OCI-LY7 (cell line): ENCODE results near the gene AADACL3. TPM values are rescaled to one million over a fixed set of nuclear protein-coding genes. Genes with fewer than 3 reads are reported as not detected.

Experiments
- BruUV-seq: library from RNA; stranded (reverse); fragments of 400-500 nt; replicated peaks from 2 replicates; lab custom pipeline; 2021; lab: Mats Ljungman, UMichigan
- CTCF ChIA-PET: fragments of 300-600 bp; sonication (Branson Sonifier 250); formaldehyde crosslinking; loops from one replicate; lab custom pipeline; 2022; ENCODE audit warnings: antibody characterized with exemption; ENCODE audit not compliant: unreplicated experiment; lab: Charles Lee
- POLR2A ChIA-PET: fragments of 300-600 bp; sonication (Branson Sonifier 250); formaldehyde crosslinking; loops from one replicate; lab custom pipeline; 2022; ENCODE audit warnings: antibody characterized with exemption; lab: Charles Lee
- DNase-seq: peaks from one replicate; pipeline ENCODE4 v3.0.0-alpha.2; 2015; ENCODE audit warnings: low spot score
- H2AFZ ChIP-seq: fragments of 200-600 bp; sonication (generic), shearing (Covaris generic); 2 replicates; pipeline ENCODE4 v1.6.1; 2014; ENCODE audit warnings: mild to moderate bottlenecking, antibody characterized with exemption, low read length, moderate library complexity
- H3K27ac ChIP-seq: fragments of 200-600 bp; sonication (generic); 2 replicates; pipeline ENCODE4 v1.5.1; 2014; ENCODE audit warnings: mixed run types, low read depth, mild to moderate bottlenecking, moderate library complexity, low read length, inconsistent platforms; ENCODE audit not compliant: poor library complexity, severe bottlenecking
- H3K36me3 ChIP-seq: fragments of 200-600 bp; sonication (generic); 2 replicates; pipeline ENCODE4 v1.6.1; 2014; ENCODE audit warnings: mild to moderate bottlenecking, antibody characterized with exemption, low read length, moderate library complexity, mixed read lengths; ENCODE audit not compliant: insufficient read depth
- H3K4me1 ChIP-seq: fragments of 200-600 bp; sonication (generic); 2 replicates; pipeline ENCODE4 v1.5.1; 2014; ENCODE audit warnings: mild to moderate bottlenecking, low read length; ENCODE audit not compliant: insufficient read depth, poor library complexity, severe bottlenecking
- H3K4me2 ChIP-seq: fragments of 200-600 bp; sonication (generic); 2 replicates; pipeline ENCODE4 v1.6.1; 2014; ENCODE audit warnings: mild to moderate bottlenecking, low read length
- H3K4me3 ChIP-seq: fragments of 200-600 bp; sonication (generic); 2 replicates; pipeline ENCODE4 v1.5.1; 2014; ENCODE audit warnings: mild to moderate bottlenecking, low read depth, low read length; ENCODE audit not compliant: poor library complexity, severe bottlenecking
- H3K79me2 ChIP-seq: fragments of 200-600 bp; sonication (generic); 2 replicates; pipeline ENCODE4 v1.6.1; 2016; ENCODE audit warnings: low read depth, mild to moderate bottlenecking, low read length, moderate library complexity, mixed read lengths; ENCODE audit not compliant: insufficient read depth
- H3K9me2 ChIP-seq: fragments of 200-600 bp; sonication (generic); 2 replicates; pipeline ENCODE4 v1.6.1; 2016; ENCODE audit warnings: mild to moderate bottlenecking, low read length, mixed read lengths; ENCODE audit not compliant: insufficient read depth
- H3K9me3 ChIP-seq: fragments of 200-600 bp; sonication (generic); 2 replicates; pipeline ENCODE4 v1.6.1; 2014; ENCODE audit warnings: mild to moderate bottlenecking, mixed run types, low read length, mixed read lengths
- H4K20me1 ChIP-seq: fragments of 200-600 bp; sonication (generic); 2 replicates; pipeline ENCODE4 v1.6.1; 2014; ENCODE audit warnings: mild to moderate bottlenecking, antibody characterized with exemption, low read length, moderate library complexity, mixed read lengths; ENCODE audit not compliant: insufficient read depth
- CTCF ChIP-seq: fragments of 200-600 bp; sonication (generic); conservative IDR thresholded peaks from 2 replicates; pipeline ENCODE4 v1.5.1; 2014; ENCODE audit warnings: mild to moderate bottlenecking, antibody characterized with exemption, low read length, moderate library complexity, mixed read lengths
- EZH2phosphoT487 ChIP-seq: fragments of 200-600 bp; sonication (generic); IDR thresholded peaks from 2 replicates; pipeline ENCODE4 v1.6.1; 2018; ENCODE audit warnings: low read depth, borderline replicate concordance, mild to moderate bottlenecking, mixed run types, antibody characterized with exemption, low read length, moderate library complexity, mixed read lengths
- intact Hi-C: fragments of 100-400 bp; cut with micrococcal nuclease; formaldehyde crosslinking; loops from one replicate; pipeline ENCODE4 v1.10.0; 2022; ENCODE audit not compliant: unreplicated experiment
- total RNA-seq, 2 experiments: library from RNA; depleted of rRNA in 1 of 2; stranded (reverse); fragments of >200 nt in 1 of 2; shearing (Covaris generic) in 1 of 2; gene quantifications; 2 replicates each; pipeline ENCODE4 v1.2.3, GENCODE V29; 2014 to 2022

The AADACL3 gene
- total RNA-seq, 2 experiments from 2014 or later: not detected

GRCh38 chr1:12773438-12773837 lies 57.5 kb downstream of the AADACL3 start, which contains the start of gene PRAMEF12:
Gene PRAMEF12 (plus strand): TSS chr1:12773738. CDS start chr1:12774868, 1,130 bp downstream.
- H4K20me1 ChIP-seq: no peaks in the 10 kb centered on the region
- no peak within 1 kb of the TSS for H3K27ac ChIP-seq
- H3K79me2 ChIP-seq: no peaks in the 10 kb centered on the region
- BruUV-seq: no TSS peak
- no peaks in the 10 kb centered on the region for H3K4me1 ChIP-seq
- no peak within 1 kb of the TSS for H2AFZ ChIP-seq
- TF ChIP-seq EZH2phosphoT487 (no peak), CTCF (no peak)
- no peak for DNase-seq
- POLR2A ChIA-PET: no interaction called here
- CTCF ChIA-PET: no interaction called here
- H3K9me2 ChIP-seq: no peaks in the 10 kb centered on the region
- no peaks in the 10 kb centered on the region for H3K36me3 ChIP-seq
- H3K9me3 ChIP-seq: no peaks in the 10 kb centered on the region
- no peak within 1 kb of the TSS for H3K4me3 ChIP-seq
- H3K4me2 ChIP-seq: no peak within 1 kb of the TSS
- intact Hi-C loops: no loop called here

GRCh38 chr1:12774801-12775345 lies 59.0 kb downstream of the AADACL3 start:
- no peak overlapping the region for H3K27ac ChIP-seq
- H3K9me3 ChIP-seq: no peaks in the 10 kb centered on the region
- no peak overlapping the region for H3K4me2 ChIP-seq
- no TSS peak for BruUV-seq
- no peak for DNase-seq
- H3K4me1 ChIP-seq: no peaks in the 10 kb centered on the region
- TF ChIP-seq EZH2phosphoT487 (no peak), CTCF (no peak)
- no peaks in the 10 kb centered on the region for H4K20me1 ChIP-seq
- intact Hi-C loops: no loop called here
- no peaks in the 10 kb centered on the region for H3K36me3 ChIP-seq
- no peaks in the 10 kb centered on the region for H3K79me2 ChIP-seq
- no peaks in the 10 kb centered on the region for H3K9me2 ChIP-seq
- ChIA-PET POLR2A (no interaction called here), CTCF (no interaction called here)
- H2AFZ ChIP-seq: no peak overlapping the region
- no peak overlapping the region for H3K4me3 ChIP-seq

GRCh38 chr1:12775443-12775842 lies 59.5 kb downstream of the AADACL3 start:
- CTCF ChIA-PET: no interaction called here
- no TSS peak for BruUV-seq
- H2AFZ ChIP-seq: no peak overlapping the region

More at GRCh38 chr1:12775443-12775842, 59.5 kb downstream of the AADACL3 start:
- TF ChIP-seq CTCF (no peak), EZH2phosphoT487 (no peak)
- H3K4me1 ChIP-seq: no peaks in the 10 kb centered on the region
- no peak overlapping the region for H3K27ac ChIP-seq
- no peak for DNase-seq
- H4K20me1 ChIP-seq: no peaks in the 10 kb centered on the region
- no peaks in the 10 kb centered on the region for H3K79me2 ChIP-seq
- H3K9me3 ChIP-seq: no peaks in the 10 kb centered on the region
- H3K4me2 ChIP-seq: no peak overlapping the region
- intact Hi-C loops: no loop called here
- POLR2A ChIA-PET: no interaction called here
- H3K4me3 ChIP-seq: no peak overlapping the region
- no peaks in the 10 kb centered on the region for H3K9me2 ChIP-seq
- no peaks in the 10 kb centered on the region for H3K36me3 ChIP-seq
